Keratinocyte (primary cell): ENCODE measurements around the gene MAPK9. TPM values are rescaled to one million over a fixed set of nuclear protein-coding genes. Genes with fewer than 3 reads are reported as not detected.

Source experiments
- DNase-seq: peaks from one replicate; pipeline ENCODE4 v3.0.0-alpha.2; 2011; ENCODE audit warnings: low read depth, missing footprints, low spot score
- FAIRE-seq: peaks from 2 replicates; lab custom pipeline; 2011; peaks lifted over from hg19 to GRCh38; lab: Jason Lieb, UNC
- H2AFZ ChIP-seq: 2 replicates; pipeline ENCODE4 v1.6.0; 2012; ENCODE audit warnings: low read length, control low read depth, inconsistent platforms; ENCODE audit not compliant: control insufficient read depth
- H3K27ac ChIP-seq: 2 replicates; pipeline ENCODE4 v1.5.1; 2011; ENCODE audit warnings: low read length; ENCODE audit not compliant: control insufficient read depth, insufficient read depth
- H3K27me3 ChIP-seq: 3 replicates; pipeline ENCODE4 v1.6.0; 2011; ENCODE audit warnings: low read length; ENCODE audit not compliant: control insufficient read depth, insufficient read depth; ENCODE audit errors: extremely low read depth
- H3K36me3 ChIP-seq, 2 experiments: 2 replicates in 1 of 2; 3 replicates in 1 of 2; pipeline ENCODE4 v1.5.1; 2011; ENCODE audit warnings: low read length in 2 of 2, mild to moderate bottlenecking in 1 of 2; ENCODE audit not compliant: control insufficient read depth in 2 of 2, insufficient read depth in 2 of 2; ENCODE audit errors: extremely low read depth in 1 of 2
- H3K4me1 ChIP-seq: 3 replicates; pipeline ENCODE4 v1.5.1; 2011; ENCODE audit warnings: low read length; ENCODE audit not compliant: control insufficient read depth, insufficient read depth; ENCODE audit errors: extremely low read depth
- H3K4me2 ChIP-seq: 3 replicates; pipeline ENCODE4 v1.6.0; 2011; ENCODE audit warnings: low read depth, low read length; ENCODE audit not compliant: control insufficient read depth, insufficient read depth; ENCODE audit errors: extremely low read depth
- H3K4me3 ChIP-seq, 3 experiments: fragments of 200-600 bp in 1 of 3; sonication (generic) in 1 of 3; 2 replicates in 2 of 3; 3 replicates in 1 of 3; pipeline ENCODE4 v1.5.1; 2011 to 2016; ENCODE audit warnings: low read length in 3 of 3, mild to moderate bottlenecking in 3 of 3, control low read depth in 2 of 3, inconsistent platforms in 1 of 3, low read depth in 1 of 3, mixed read lengths in 1 of 3, mixed run types in 1 of 3, moderate library complexity in 1 of 3; ENCODE audit not compliant: control insufficient read depth in 2 of 3, insufficient read depth in 2 of 3; ENCODE audit errors: extremely low read depth in 1 of 3
- H3K79me2 ChIP-seq: 2 replicates; pipeline ENCODE4 v1.6.0; 2012; ENCODE audit warnings: low read length; ENCODE audit not compliant: control insufficient read depth, insufficient read depth
- H3K9ac ChIP-seq: 3 replicates; pipeline ENCODE4 v1.6.0; 2011; ENCODE audit warnings: low read length; ENCODE audit not compliant: control insufficient read depth, insufficient read depth; ENCODE audit errors: extremely low read depth
- H3K9me1 ChIP-seq: 3 replicates; pipeline ENCODE4 v1.6.0; 2011; ENCODE audit warnings: low read length; ENCODE audit not compliant: control insufficient read depth, insufficient read depth; ENCODE audit errors: extremely low read depth
- H3K9me3 ChIP-seq: 2 replicates; pipeline ENCODE4 v1.5.1; 2012; ENCODE audit warnings: low read depth, low read length; ENCODE audit not compliant: control insufficient read depth
- H4K20me1 ChIP-seq: 3 replicates; pipeline ENCODE4 v1.6.0; 2011; ENCODE audit warnings: low read length; ENCODE audit not compliant: control insufficient read depth, insufficient read depth; ENCODE audit errors: extremely low read depth
- CTCF ChIP-seq, 3 experiments: IDR thresholded peaks in 1 of 3; conservative IDR thresholded peaks in 1 of 3; optimal IDR thresholded peaks in 1 of 3; 2 replicates in 2 of 3; 3 replicates in 1 of 3; pipeline versions ENCODE3 to v1.5.1; 2011; ENCODE audit warnings: low read length in 3 of 3, mild to moderate bottlenecking in 3 of 3, moderate library complexity in 2 of 3, control low read depth in 1 of 3, inconsistent platforms in 1 of 3; ENCODE audit not compliant: insufficient read depth in 2 of 3; ENCODE audit errors: extremely low read depth in 1 of 3
- EZH2 ChIP-seq: IDR thresholded peaks from one replicate; pipeline ENCODE4 v1.6.1; 2012; ENCODE audit warnings: inconsistent platforms, mild to moderate bottlenecking, low read length, moderate library complexity
- dilution Hi-C: fragments of 300-500 bp; cut with MboI; formaldehyde crosslinking; loops from one replicate; pipeline ENCODE4 v1.7.0; 2020; ENCODE audit warnings: low sequenced_read_pairs; ENCODE audit not compliant: extremely low pct_ligation_motif_present
- polyA plus RNA-seq, 5 experiments: library from polyadenylated mRNA; depleted of rRNA in 3 of 5; stranded (reverse) in 3 of 5; stranded (forward) in 1 of 5; unstranded in 1 of 5; fragments of >200 nt; gene quantifications; 1 replicate in 1 of 5; 2 replicates in 3 of 5; 3 replicates in 1 of 5; pipeline versions ENCODE4 v1.2.1 to v1.2.3, GENCODE V29; 2011 to 2012; ENCODE audit warnings: missing spikeins in 2 of 5, low read depth in 1 of 5, low replicate concordance in 1 of 5

MAPK9 gene
- polyA plus RNA-seq, 1 donor (not counting 4 experiments of a cell fraction or from before 2014, with no cell fraction given) = 49.4 TPM

- no peak overlapping the region for H3K27ac ChIP-seq
- no peak for DNase-seq
- no peaks in the 10 kb centered on the region for H3K9me1 ChIP-seq
- FAIRE-seq = no peak
- no peaks in the 10 kb centered on the region for H3K36me3 ChIP-seq
- H3K4me2 ChIP-seq = no peak overlapping the region
- H3K9me3 ChIP-seq = no peaks in the 10 kb centered on the region
- TF ChIP-seq EZH2 (no peak), CTCF (optimal IDR thresholded peaks at IDR 0.05 in 1 of 3, IDR thresholded peaks at IDR 0.05 in 1 of 3, conservative IDR thresholded peaks at IDR 0.05 in 1 of 3; ENCODE audit: extremely low read depth in 1 of 3, insufficient read depth in 2 of 3, low read length in 3 of 3) (no peak)
- dilution Hi-C loops = no loop called here
- no peaks in the 10 kb centered on the region for H3K4me1 ChIP-seq
- no peak overlapping the region for H3K9ac ChIP-seq
- no peaks in the 10 kb centered on the region for H4K20me1 ChIP-seq
- no peaks in the 10 kb centered on the region for H3K27me3 ChIP-seq
- no peak overlapping the region for H2AFZ ChIP-seq
- no peaks in the 10 kb centered on the region for H3K79me2 ChIP-seq
- no peak overlapping the region for H3K4me3 ChIP-seq
Observed at GRCh38 chr5:180323160-180323559, 31.3 kb upstream of the MAPK9 start.

GRCh38 chr5:180318456-180319089, 26.7 kb upstream of the MAPK9 start:
- dilution Hi-C loops = no loop called here
- TF ChIP-seq EZH2 = no peak
- no peak for TF ChIP-seq CTCF (optimal IDR thresholded peaks at IDR 0.05 in 1 of 3, IDR thresholded peaks at IDR 0.05 in 1 of 3, conservative IDR thresholded peaks at IDR 0.05 in 1 of 3; ENCODE audit: extremely low read depth in 1 of 3, insufficient read depth in 2 of 3, low read length in 3 of 3)
- H3K4me3 ChIP-seq = no peak overlapping the region

More at GRCh38 chr5:180318456-180319089, 26.7 kb upstream of the MAPK9 start:
- Histone ChIP-seq H2AFZ (no peak overlapping the region), H3K27ac (no peak overlapping the region), H4K20me1 (no peaks in the 10 kb centered on the region), H3K36me3 (no peaks in the 10 kb centered on the region), H3K27me3 (no peaks in the 10 kb centered on the region), H3K9ac (no peak overlapping the region), H3K4me2 (no peak overlapping the region), H3K79me2 (no peaks in the 10 kb centered on the region), H3K9me1 (no peaks in the 10 kb centered on the region), H3K9me3 (no peaks in the 10 kb centered on the region), H3K4me1 (no peaks in the 10 kb centered on the region)
- no peak for FAIRE-seq
- no peak for DNase-seq
